Middle frontal gyrus (tissue), 1 donor: ENCODE results near the gene CR1L.
A peak's percentile ranks its signal among the peaks of the same experiment; 100 is the strongest.
"Not testable (repeated sequence)": the region's sequence is repeated elsewhere in the genome, so short reads cannot be mapped to it uniquely, and the experiment has no call there.

ENCODE experiments used
- DNase-seq: peaks from one replicate; pipeline ENCODE4 v3.0.0-alpha.2; 2015; ENCODE audit warnings: low spot score; ENCODE audit errors: extremely low spot score

CR1L gene

GRCh38 chr1:207680590-207681388 lies 35.9 kb downstream of the CR1L start:
- DNase-seq = not testable (repeated sequence)

GRCh38 chr1:207682872-207683434 lies 38.0 kb downstream of the CR1L start:
- not testable (repeated sequence) for DNase-seq

- not testable (repeated sequence) for DNase-seq
Measured at GRCh38 chr1:207690551-207690950, 45.6 kb downstream of the CR1L start.

GRCh38 chr1:207691010-207691409 lies 46.1 kb downstream of the CR1L start:
- no peak for DNase-seq

- DNase-seq = no peak
Measured at GRCh38 chr1:207691841-207692240, 46.9 kb downstream of the CR1L start.

- not testable (repeated sequence) for DNase-seq
Measured at GRCh38 chr1:207692291-207692690, 47.4 kb downstream of the CR1L start.

GRCh38 chr1:207695891-207696290 lies 51.0 kb downstream of the CR1L start:
- no peak for DNase-seq

- peak; percentile 18 for DNase-seq
Measured at GRCh38 chr1:207698822-207699483, 54.0 kb downstream of the CR1L start.

GRCh38 chr1:207702317-207702716 lies 57.4 kb downstream of the CR1L start:
- no peak for DNase-seq

GRCh38 chr1:207703712-207704111 lies 58.8 kb downstream of the CR1L start:
- no peak for DNase-seq

- DNase-seq = not testable (repeated sequence)
Measured at GRCh38 chr1:207708004-207708403, 63.1 kb downstream of the CR1L start.

- DNase-seq = no peak
Measured at GRCh38 chr1:207711285-207711684, 66.4 kb downstream of the CR1L start.

GRCh38 chr1:207712701-207713100 lies 67.8 kb downstream of the CR1L start:
- DNase-seq = not testable (repeated sequence)

GRCh38 chr1:207713529-207713928 lies 68.6 kb downstream of the CR1L start:
- DNase-seq = no peak

GRCh38 chr1:207719234-207719633 lies 74.3 kb downstream of the CR1L start:
- no peak for DNase-seq

- DNase-seq = not testable (repeated sequence)
Measured at GRCh38 chr1:207728200-207728858, 83.4 kb downstream of the CR1L start.

- DNase-seq = not testable (repeated sequence)
Measured at GRCh38 chr1:207737503-207738157, 92.7 kb downstream of the CR1L start.

- DNase-seq = not testable (repeated sequence)
Measured at GRCh38 chr1:207738158-207738659, 93.3 kb downstream of the CR1L start.

- DNase-seq = no peak
Measured at GRCh38 chr1:207740207-207740606, 95.3 kb downstream of the CR1L start.

- DNase-seq = no peak
Measured at GRCh38 chr1:207742850-207743555, 98.1 kb downstream of the CR1L start.
